Kidney (tissue), 14 donors: ENCODE data around the gene PRDM16. TPM values are rescaled to one million over a fixed set of nuclear protein-coding genes. Genes with fewer than 3 reads are reported as not detected.

Experiments used
- DNase-seq, 5 donors: peaks; one replicate each; pipeline ENCODE4 v3.0.0-alpha.2; 2013 to 2020
- FAIRE-seq: peaks from 2 replicates; lab custom pipeline; 2012; peaks lifted over from hg19 to GRCh38; lab: Jason Lieb, UNC
- H3K27ac ChIP-seq, 2 donors: one replicate each; pipeline ENCODE4 v1.7.0; 2013; ENCODE audit warnings: low read depth in 2 of 2, low read length in 2 of 2, inconsistent platforms in 1 of 2
- H3K27me3 ChIP-seq: one replicate; pipeline ENCODE4 v1.7.1; 2013; ENCODE audit warnings: low read length, inconsistent platforms; ENCODE audit not compliant: control insufficient read depth, insufficient read depth
- H3K36me3 ChIP-seq, 3 donors: one replicate each; pipeline versions ENCODE4 v1.7.0 to v1.7.1; 2013; ENCODE audit warnings: low read length in 3 of 3, control low read depth in 1 of 3, inconsistent platforms in 1 of 3; ENCODE audit not compliant: insufficient read depth in 3 of 3, control insufficient read depth in 2 of 3
- H3K4me1 ChIP-seq, 3 donors: one replicate each; pipeline versions ENCODE4 v1.7.0 to v1.7.1; 2013; ENCODE audit warnings: low read length in 3 of 3, inconsistent platforms in 1 of 3, low read depth in 1 of 3; ENCODE audit not compliant: control insufficient read depth in 2 of 3, insufficient read depth in 2 of 3
- H3K4me3 ChIP-seq, 3 donors: one replicate each; pipeline versions ENCODE4 v1.7.0 to v1.8.1; 2013; ENCODE audit warnings: low read length in 3 of 3, control low read depth in 1 of 3, inconsistent platforms in 1 of 3
- H3K9ac ChIP-seq, 3 donors: one replicate each; pipeline versions ENCODE4 v1.7.0 to v1.7.1; 2013; ENCODE audit warnings: low read length in 3 of 3, control low read depth in 1 of 3, inconsistent platforms in 1 of 3
- H3K9me3 ChIP-seq, 3 donors: one replicate each; pipeline versions ENCODE4 v1.7.0 to v1.7.1; 2013; ENCODE audit warnings: low read length in 3 of 3, control low read depth in 1 of 3, inconsistent platforms in 1 of 3; ENCODE audit not compliant: control insufficient read depth in 2 of 3, insufficient read depth in 1 of 3
- intact Hi-C: fragments of 100-400 bp; cut with DNase I; formaldehyde crosslinking; loops from one replicate; pipeline ENCODE4 v1.11.1; 2022
- polyA plus RNA-seq: library from polyadenylated mRNA; stranded (reverse); fragments of 350-450 nt; fragmentation: Illumina TruSeq; extraction: RNeasy Lipid Tissue Mini Kit (QIAGEN cat#74804); gene quantifications from one replicate; pipeline ENCODE4 v1.2.3, GENCODE V29; 2014; ENCODE audit warnings: low read depth, low replicate concordance; ENCODE audit not compliant: insufficient read depth
- total RNA-seq: library from RNA; stranded (reverse); fragmentation: NEBNext Ultra II Directional; extraction: Animal tissue kit (Norgen Biotek cat#: 25700); gene quantifications from one replicate; pipeline ENCODE4 v1.2.1, GENCODE V29; 2021
- TF ChIP-seq, protein P1 (sequence below): IDR thresholded peaks from 3 replicates; pipeline ENCODE4 v1.5.1; 2012; ENCODE audit warnings: mild to moderate bottlenecking, moderate library complexity, borderline replicate concordance; ENCODE audit not compliant: insufficient read depth; ENCODE audit errors: extremely low read depth
- donor health status: control.
- donor health status: control.
- donor health status: control.
- donor health status: control.
- donor health status: control.
- donor health status: DM: yes; HTN: yes; CAD: no.
- donor health status: Normal renal cell carcinoma (clear cell type).

The PRDM16 gene
- total and polyA plus RNA-seq, 2 donors from 2014 or later = 3.0 to 21.9 TPM

DNA sequence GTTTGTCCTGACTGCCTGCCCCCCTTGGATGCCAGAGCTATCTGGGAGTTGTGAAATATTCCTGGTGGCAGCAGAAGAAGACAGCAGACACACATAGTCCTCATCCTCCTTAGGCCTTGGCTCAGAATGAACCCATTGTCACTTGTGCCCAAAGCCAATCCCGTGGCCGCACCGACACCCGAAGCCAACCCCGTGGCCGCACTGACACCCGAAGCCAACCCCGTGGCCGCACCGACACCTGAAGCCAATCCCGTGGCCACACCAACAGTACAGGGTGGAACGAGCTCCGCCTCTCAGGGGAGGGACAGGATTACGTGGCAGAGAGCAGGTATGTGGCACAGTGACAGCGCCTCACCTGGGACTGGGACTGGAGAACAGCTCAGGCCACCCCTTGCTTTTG, 186.7 kb downstream of the PRDM16 start:
- intact Hi-C loops = no loop called here
- FAIRE-seq = no peak
- H3K4me3 ChIP-seq = no peak overlapping the region
- no peaks in the 10 kb centered on the region for H3K4me1 ChIP-seq
- TF ChIP-seq, protein P1, sequence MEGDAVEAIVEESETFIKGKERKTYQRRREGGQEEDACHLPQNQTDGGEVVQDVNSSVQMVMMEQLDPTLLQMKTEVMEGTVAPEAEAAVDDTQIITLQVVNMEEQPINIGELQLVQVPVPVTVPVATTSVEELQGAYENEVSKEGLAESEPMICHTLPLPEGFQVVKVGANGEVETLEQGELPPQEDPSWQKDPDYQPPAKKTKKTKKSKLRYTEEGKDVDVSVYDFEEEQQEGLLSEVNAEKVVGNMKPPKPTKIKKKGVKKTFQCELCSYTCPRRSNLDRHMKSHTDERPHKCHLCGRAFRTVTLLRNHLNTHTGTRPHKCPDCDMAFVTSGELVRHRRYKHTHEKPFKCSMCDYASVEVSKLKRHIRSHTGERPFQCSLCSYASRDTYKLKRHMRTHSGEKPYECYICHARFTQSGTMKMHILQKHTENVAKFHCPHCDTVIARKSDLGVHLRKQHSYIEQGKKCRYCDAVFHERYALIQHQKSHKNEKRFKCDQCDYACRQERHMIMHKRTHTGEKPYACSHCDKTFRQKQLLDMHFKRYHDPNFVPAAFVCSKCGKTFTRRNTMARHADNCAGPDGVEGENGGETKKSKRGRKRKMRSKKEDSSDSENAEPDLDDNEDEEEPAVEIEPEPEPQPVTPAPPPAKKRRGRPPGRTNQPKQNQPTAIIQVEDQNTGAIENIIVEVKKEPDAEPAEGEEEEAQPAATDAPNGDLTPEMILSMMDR = no peak
- H3K9me3 ChIP-seq = no peaks in the 10 kb centered on the region
- no peak overlapping the region for H3K27ac ChIP-seq
- H3K9ac ChIP-seq = no peak overlapping the region
- no peak for DNase-seq
- H3K27me3 ChIP-seq = no peaks in the 10 kb centered on the region
- no peaks in the 10 kb centered on the region for H3K36me3 ChIP-seq

DNA sequence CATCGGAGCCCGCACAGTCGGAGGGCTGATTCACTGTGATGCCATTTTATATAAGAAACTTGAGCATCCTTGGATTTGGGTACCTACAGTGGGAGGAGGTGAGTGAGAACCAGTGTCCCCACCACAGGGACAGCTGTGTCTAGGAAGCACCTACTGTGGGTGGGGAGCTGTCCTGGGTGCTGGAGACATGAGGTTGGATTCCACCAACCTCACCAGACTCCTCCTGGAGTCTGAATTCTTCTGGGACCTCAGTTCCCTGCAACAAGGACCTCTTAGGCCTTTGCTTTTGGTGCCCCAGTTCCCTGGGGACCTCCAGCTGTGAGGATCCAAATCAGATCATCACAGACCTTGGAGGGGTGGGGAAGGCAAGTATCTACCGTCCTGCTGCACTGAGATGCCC, 188.8 kb downstream of the PRDM16 start:
- Histone ChIP-seq H3K9me3 (no peaks in the 10 kb centered on the region), H3K9ac (no peak overlapping the region), H3K4me1 (no peaks in the 10 kb centered on the region), H3K27ac (no peak overlapping the region), H3K36me3 (no peaks in the 10 kb centered on the region), H3K4me3 (no peak overlapping the region), H3K27me3 (no peaks in the 10 kb centered on the region)
- FAIRE-seq (no peak), DNase-seq (no peak)
- TF ChIP-seq, protein P1 = no peak
- intact Hi-C loops = no loop called here

DNA sequence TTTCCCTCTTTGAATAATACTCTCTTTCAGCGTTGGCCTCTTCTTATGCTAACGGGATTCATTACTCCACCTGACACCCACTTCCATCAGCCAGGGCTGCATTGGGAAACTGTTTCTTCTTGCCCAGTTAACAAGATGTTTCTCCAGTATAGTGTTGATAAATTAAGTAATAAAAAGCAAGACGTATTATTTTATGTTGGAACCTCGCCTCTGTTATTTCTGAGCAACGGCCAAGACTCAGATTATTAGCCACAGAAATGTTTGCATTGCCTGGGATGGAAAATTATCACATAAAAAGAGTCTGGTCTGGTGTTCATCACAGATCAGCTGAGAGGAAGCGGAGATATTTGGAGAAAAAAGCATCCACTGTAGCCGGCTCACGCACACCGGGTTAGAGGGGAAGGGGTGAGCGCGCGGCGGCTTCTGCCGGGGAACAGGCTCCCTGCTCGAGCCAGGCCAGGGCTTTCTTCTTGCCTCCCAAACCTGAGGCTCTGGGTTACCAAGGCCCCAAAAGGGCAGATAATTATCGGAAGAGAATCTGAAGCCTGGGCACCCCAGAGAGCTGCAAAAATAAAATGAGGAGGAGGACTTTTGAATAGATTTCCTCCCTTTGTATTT, 189.5 kb downstream of the PRDM16 start:
- Histone ChIP-seq H3K9ac (no peak overlapping the region), H3K27me3 (no peaks in the 10 kb centered on the region), H3K9me3 (no peaks in the 10 kb centered on the region), H3K36me3 (no peaks in the 10 kb centered on the region), H3K27ac (no peak overlapping the region), H3K4me1 (no peaks in the 10 kb centered on the region), H3K4me3 (no peak overlapping the region)
- intact Hi-C loops = no loop called here
- peak in 1 of 5 donors; percentile 65 for DNase-seq
- no peak for FAIRE-seq
- TF ChIP-seq, protein P1 = no peak

- Histone ChIP-seq H3K9me3 (no peaks in the 10 kb centered on the region), H3K36me3 (no peaks in the 10 kb centered on the region), H3K4me1 (no peaks in the 10 kb centered on the region), H3K27ac (no peak overlapping the region), H3K4me3 (no peak overlapping the region), H3K9ac (no peak overlapping the region), H3K27me3 (no peaks in the 10 kb centered on the region)
- TF ChIP-seq, protein P1 = no peak
- intact Hi-C loops = no loop called here
- no peak for DNase-seq
- FAIRE-seq = no peak
These were observed 190.0 kb downstream of the PRDM16 start for GRCh38 chr1:3259020-3259419.
